ENCODE measurements around the gene MMP25. TPM values are rescaled to one million over a fixed set of nuclear protein-coding genes. Genes with fewer than 3 reads are reported as not detected.
A peak's percentile ranks its signal among the peaks of the same experiment; 100 is the strongest.

The MMP25 gene
- total and polyA plus RNA-seq, 11 donors: 0.32 to 3.0 (median 0.93) TPM

DNA sequence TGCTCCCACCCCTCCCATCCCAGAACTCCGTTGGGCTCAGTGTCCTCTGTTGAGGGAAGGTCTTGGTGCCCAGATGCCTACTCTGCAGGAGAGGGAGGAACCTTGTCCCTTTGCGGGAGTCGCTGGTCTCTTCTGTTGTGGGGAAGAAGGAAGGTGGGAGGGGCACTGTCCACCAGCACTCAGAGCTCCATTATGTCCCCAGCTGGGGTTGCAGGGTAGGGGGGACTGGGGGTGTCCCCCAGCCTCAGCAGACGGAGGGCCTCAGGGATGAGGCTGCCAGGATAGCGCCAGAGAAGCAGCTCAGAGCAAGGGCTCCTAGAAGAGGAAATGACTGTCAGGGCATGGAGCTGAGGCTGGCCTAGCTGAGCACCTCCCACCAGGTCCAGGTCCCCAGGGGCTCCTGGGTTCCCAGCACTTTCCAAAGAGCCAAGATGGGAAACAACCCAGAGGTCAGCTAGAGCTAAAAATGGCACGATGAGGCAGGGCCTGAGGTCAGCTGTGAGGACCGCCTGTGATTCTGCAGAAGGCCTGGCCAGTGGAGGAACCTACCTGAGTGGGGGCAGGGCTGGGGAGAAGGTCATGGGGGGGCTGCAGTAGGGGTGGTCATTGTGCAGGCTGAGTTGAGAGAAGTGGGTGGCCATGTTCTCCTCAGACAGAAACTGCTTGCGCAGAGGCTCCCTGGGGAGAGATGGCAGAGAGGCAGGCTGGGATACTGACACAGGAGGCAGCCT lies 23.5 kb upstream of the MMP25 start:
- ATAC-seq: peak in 2 of 4 donors; percentile 1 to 2
- 15 to 27% (median 27%) methylated on average over 6 to 8 of the region's 8 CpGs for WGBS, 4 donors
- Histone ChIP-seq H3K27ac (peak overlapping the region; percentile 82 to 100 (median 96)), H3K4me3 (peak overlapping the region; percentile 42 to 99 (median 76)), H3K36me3 (peaks cover 0 to 23% (median 19%) of the 10 kb centered on the region in 9 donors), H3K27me3 (peaks cover 4 to 11% (median 9%) of the 10 kb centered on the region in 9 donors), H3K4me1 (peaks cover 13 to 62% (median 44%) of the 10 kb centered on the region in 12 donors), H3K9me3 (no peaks in the 10 kb centered on the region)
- intact Hi-C loops (cut with DNase I): no loop called here
- no peak for TF ChIP-seq CTCF (IDR thresholded peaks at IDR 0.05)
- no peak for TF ChIP-seq POLR2A (IDR thresholded peaks at IDR 0.05)
- DNase-seq: peak in 4 of 5 donors; percentile 67 to 77 (median 74)

- H3K36me3 ChIP-seq: peaks cover 0 to 23% (median 19%) of the 10 kb centered on the region in 9 donors
- H3K27ac ChIP-seq: peak overlapping the region; percentile 82 to 100 (median 96)
- DNase-seq (peak in 4 of 5 donors; percentile 57 to 80 (median 71)), ATAC-seq (peak in 2 of 4 donors; percentile 0 to 1)
- WGBS, 4 donors: 10 to 32% (median 17%) methylated on average over 4 to 6 of the region's 6 CpGs
- peaks cover 0 to 7% (median 5%) of the 10 kb centered on the region in 9 donors for H3K27me3 ChIP-seq
- intact Hi-C loops (cut with DNase I): no loop called here
- TF ChIP-seq CTCF (IDR thresholded peaks at IDR 0.05) (no peak), POLR2A (IDR thresholded peaks at IDR 0.05) (no peak)
- H3K9me3 ChIP-seq: no peaks in the 10 kb centered on the region
- peak overlapping the region; percentile 42 to 99 (median 76) for H3K4me3 ChIP-seq
- H3K4me1 ChIP-seq: peaks cover 13 to 62% (median 42%) of the 10 kb centered on the region in 12 donors
Measured at GRCh38 chr16:3023415-3023668, 23.0 kb upstream of the MMP25 start.

- peak; percentile 95 to 99 (median 98) for DNase-seq
- WGBS, 4 donors: 1% methylated on average over 52 to 69 of the region's 69 CpGs
- H3K9me3 ChIP-seq: no peaks in the 10 kb centered on the region
- H3K4me3 ChIP-seq: peak within 1 kb of the TSS; percentile 42 to 99 (median 76)
- H3K4me1 ChIP-seq: peaks cover 13 to 65% (median 44%) of the 10 kb centered on the region in 12 donors
- H3K27ac ChIP-seq: peak within 1 kb of the TSS; percentile 82 to 100 (median 96)
- intact Hi-C loops (cut with DNase I): no loop called here
- H3K27me3 ChIP-seq: peaks cover 0 to 6% (median 2%) of the 10 kb centered on the region in 9 donors
- H3K36me3 ChIP-seq: peaks cover 0 to 23% (median 19%) of the 10 kb centered on the region in 9 donors
- TF ChIP-seq POLR2A (IDR thresholded peaks at IDR 0.05) (peak in 1 of 2 donors; percentile 75), CTCF (IDR thresholded peaks at IDR 0.05) (peak in 1 of 12 donors; percentile 10)
- peak; percentile 65 to 82 (median 81) for ATAC-seq
Measured at GRCh38 chr16:3023669-3024478, 22.5 kb upstream of the MMP25 start, which contains the start of the genes HCFC1R1 and THOC6. TSS of gene HCFC1R1 (minus strand) at chr16:3023942. CDS start at chr16:3023941, 1 bp downstream. TSS of gene THOC6 (plus strand) at chr16:3024035. CDS start at chr16:3024327, 292 bp downstream.
